PC-3 (cell line): ENCODE results near the gene FRK.

Source experiments
- EZH2 ChIP-seq: fragments of 300-600 bp; sonication (generic); IDR thresholded peaks from one replicate; pipeline ENCODE4 v1.6.1; 2017; ENCODE audit warnings: antibody characterized with exemption, mild to moderate bottlenecking, low read length; ENCODE audit not compliant: unreplicated experiment
- EZH2phosphoT487 ChIP-seq: fragments of 300-600 bp; sonication (generic); IDR thresholded peaks from 2 replicates; pipeline ENCODE4 v1.6.1; 2018; ENCODE audit warnings: mild to moderate bottlenecking, antibody characterized with exemption, low read length, borderline replicate concordance
- TF ChIP-seq, protein P1 (sequence below): fragments of 300-600 bp; sonication (generic); conservative IDR thresholded peaks from 2 replicates; pipeline ENCODE4 v1.5.1; 2017; ENCODE audit warnings: antibody characterized with exemption, low read depth, mild to moderate bottlenecking, low read length

DNA sequence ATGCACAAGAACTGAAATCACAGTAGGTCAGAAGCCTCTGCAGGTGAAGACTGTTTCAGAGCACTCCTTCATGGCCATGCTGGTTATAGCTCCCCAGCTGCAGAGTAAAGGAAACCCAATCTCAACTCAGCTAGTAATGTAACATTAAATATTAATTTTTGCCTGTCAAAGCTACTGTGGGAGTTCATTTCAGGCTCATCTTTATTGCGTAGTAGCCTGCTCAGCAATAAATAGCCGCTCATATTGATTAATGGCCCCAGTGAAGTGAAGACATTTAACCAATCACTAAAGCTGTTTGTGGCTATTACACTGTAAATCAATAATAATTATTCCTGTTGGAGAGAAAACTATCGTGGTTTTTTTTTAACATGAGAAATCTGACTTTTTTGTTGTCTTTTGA lies 101.7 kb downstream of the FRK start:
- TF ChIP-seq, protein P1, sequence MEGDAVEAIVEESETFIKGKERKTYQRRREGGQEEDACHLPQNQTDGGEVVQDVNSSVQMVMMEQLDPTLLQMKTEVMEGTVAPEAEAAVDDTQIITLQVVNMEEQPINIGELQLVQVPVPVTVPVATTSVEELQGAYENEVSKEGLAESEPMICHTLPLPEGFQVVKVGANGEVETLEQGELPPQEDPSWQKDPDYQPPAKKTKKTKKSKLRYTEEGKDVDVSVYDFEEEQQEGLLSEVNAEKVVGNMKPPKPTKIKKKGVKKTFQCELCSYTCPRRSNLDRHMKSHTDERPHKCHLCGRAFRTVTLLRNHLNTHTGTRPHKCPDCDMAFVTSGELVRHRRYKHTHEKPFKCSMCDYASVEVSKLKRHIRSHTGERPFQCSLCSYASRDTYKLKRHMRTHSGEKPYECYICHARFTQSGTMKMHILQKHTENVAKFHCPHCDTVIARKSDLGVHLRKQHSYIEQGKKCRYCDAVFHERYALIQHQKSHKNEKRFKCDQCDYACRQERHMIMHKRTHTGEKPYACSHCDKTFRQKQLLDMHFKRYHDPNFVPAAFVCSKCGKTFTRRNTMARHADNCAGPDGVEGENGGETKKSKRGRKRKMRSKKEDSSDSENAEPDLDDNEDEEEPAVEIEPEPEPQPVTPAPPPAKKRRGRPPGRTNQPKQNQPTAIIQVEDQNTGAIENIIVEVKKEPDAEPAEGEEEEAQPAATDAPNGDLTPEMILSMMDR: no peak
- TF ChIP-seq EZH2 (no peak), EZH2phosphoT487 (no peak)
